Stimulated activated CD4-positive, alpha-beta T cell treated with anti-CD3 and anti-CD28 coated beads, Interleukin-1b, Interleukin-23, amount 100 ng/mL, for 24 hours (primary cell): ENCODE results near the gene SLC28A3.

Experiments
- DNase-seq, 4 experiments: peaks; one replicate each; pipeline ENCODE4 v3.0.0-alpha.2; 2020; ENCODE audit warnings: low read depth in 4 of 4, low spot score in 1 of 4

Gene SLC28A3

DNA sequence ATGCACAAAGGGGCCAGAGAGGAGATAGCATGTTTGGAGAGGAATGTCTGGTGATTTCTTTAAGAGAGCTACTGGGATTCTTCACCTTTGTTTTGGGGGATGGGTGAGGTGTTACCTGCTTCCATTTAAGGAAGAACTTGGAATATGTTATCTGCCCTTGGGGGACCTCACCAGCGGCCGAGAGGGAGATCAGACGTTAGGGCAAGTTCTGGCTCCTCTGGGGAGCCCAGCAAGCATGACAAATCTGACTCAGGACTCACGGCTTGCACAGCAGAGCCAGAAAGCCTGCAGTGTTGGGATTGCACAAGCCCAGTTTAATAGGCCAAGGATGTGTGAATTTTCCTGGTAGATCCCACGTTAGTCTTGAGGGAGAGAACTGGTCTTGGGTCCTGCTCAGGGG is 40.3 kb downstream of the SLC28A3 start:
- no peak for DNase-seq

DNA sequence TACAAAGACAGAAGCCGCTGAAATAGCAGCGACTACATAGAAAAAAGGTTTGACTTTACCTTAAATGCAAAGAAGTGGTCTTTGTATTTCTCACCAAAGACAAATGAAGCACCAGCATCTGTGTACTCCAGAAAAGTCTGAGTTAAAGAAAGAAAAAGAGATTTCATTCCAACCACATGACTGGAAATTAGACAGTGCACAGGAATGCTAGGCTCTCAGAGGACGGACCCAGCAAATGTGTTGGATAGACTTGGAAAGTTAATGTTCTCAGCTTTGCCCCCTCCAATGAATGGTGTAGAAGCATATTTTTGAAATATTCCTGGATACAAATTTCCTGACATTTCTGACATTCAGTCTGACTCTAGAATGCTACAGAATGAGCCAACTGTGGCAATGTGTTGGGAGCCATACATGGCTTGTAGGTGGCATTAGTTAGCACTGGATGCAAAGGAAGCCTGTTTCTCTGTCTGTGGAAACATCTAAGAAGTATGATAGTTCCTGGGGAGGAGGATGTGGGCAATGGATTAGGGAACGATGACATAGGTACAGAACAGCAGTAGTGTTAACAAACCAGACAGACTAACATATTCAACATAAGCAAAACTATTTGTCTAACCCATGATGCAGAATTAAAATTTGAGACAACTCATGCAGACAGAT is 43.3 kb downstream of the SLC28A3 start:
- DNase-seq: no peak

DNA sequence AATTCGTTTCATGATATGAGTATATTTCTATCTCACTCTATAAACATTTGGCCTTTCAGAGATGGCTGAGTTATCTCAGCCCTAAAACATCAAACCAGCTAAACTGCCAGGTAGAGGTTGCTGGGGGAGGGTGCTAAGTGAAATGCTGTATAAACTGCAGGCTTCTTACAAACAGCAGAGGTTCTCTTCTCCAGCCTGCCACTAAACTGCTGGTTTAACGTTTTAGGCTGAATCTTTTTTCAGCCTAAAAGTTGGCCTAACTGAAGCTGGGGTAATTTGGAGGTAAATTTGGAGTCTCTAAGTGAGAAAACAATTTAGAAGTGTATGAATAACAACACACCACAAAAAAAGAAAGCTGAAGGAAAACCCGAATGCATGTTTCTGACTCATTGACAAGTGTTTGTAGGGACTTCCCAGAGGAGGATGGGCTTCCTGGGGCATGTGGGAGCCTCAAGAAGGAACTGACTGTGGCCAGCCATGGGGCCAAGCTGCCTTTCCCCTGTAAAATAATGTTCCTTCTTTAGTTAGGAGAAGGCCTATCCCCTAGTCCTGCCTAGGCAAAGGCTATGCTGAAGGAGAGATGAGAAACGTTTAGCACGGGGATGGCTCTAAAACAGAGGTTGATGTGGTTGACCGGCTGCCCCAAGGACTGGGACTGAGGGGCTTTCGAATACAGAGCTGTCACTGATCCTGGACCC is 44.3 kb downstream of the SLC28A3 start:
- DNase-seq: peak; percentile 19 to 40 (median 26)

DNA sequence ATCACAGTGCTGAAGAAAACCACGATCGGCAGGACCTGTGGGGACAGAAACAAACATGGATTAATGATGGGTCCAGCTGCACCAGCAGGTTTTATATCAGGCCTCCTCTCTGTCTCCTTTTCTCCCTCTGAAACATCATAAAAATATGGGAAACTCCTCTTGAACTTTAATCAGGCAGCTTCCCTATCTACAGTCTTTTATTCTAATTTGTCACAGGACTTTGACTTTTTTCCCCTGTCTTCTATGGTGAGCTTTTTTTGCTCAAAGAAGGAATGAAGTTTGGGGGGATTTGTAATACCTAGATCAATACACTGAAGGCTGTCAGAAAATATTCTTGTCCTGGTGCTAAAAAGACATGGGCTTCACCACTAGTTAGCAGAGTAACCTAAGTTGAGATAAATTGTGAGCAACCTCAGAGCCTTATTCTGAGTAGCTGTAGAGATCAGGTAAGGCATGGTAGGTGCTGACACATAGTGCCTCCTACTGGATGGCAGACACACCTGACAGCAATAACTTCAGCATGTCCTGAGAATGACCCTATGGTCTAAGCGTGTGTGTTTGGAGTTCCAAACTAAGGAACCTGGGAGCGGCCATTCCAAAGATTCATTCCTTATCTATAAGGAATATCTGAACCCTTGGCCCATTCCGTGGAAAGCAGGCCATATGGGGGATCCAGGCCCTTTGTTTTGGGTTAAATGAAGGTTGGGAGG is 46.2 kb downstream of the SLC28A3 start:
- DNase-seq: no peak

DNA sequence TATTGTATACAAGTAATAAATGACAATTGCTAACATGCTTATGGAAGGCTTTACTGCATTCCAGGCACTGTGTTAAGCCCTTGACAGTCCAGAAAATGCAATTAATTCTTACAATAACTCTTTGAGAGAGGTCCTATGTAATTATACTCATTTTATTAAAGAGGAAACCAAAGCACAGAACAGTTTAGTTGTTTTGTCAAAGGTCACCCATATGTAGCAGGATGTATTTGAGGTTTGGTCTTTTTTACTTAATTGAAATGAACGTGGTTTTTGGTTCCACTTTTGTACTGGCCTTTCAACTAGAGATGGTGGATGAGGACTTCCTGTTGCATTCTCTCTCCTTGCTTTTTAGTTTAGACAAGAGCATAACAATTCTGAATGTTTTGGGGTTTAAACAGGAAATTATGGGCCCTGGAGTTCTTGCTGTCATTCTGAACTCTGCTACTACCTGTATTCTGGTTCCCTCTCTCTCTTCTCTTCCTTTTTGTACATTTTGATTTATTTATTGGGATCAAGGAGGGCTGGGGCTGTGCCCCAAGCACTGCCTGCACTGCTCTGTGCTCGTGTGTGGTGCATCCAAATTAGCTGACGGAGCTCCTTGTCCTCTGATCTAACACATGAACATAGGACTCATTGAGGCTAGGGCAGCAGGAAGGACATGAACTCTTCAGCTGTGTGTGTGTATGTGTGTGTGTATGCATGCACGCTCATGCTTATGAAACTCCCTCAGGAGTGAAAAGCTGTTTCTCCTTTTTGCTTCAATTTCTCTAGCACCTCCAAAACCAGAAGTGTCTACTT is 47.4 kb downstream of the SLC28A3 start:
- DNase-seq: no peak

DNA sequence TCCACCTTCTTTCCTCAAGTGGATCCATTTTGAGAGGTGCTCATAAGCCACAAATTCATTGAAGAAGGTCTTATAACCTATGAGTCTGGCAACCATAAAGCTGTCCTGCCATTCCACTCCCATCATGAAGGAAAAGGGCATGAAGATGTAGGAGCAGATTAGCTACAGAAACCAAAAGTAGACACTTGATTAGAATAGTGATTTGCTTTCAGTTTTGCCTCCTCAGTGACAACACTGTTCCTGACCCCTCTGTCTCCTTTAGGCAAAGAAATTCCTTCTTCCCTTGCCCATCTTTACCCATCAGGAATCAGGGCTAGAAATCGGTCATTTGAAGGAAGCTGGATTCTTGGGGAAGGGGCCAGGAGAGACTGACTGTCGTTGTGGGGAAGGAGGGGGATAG is 55.2 kb downstream of the SLC28A3 start:
- no peak for DNase-seq

DNA sequence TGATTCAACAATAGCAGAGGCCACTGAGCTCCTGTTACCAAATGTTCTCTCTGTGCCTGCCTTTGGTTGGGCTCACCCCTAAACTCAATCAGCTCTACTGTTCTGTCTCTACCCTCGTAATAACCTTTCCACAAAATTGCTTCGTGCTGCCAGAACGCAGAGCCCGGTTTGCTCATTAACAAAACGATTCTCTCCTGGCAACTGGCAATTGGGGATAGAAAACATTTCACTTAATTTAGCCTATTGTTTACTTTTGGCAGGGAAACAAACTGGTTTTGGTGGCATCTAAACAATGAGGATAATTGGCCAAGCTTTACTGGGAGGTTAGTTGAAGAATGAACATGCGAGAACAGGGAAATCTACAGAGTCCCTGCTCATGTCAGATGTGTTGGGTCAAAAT is 56.6 kb downstream of the SLC28A3 start:
- DNase-seq: no peak

DNA sequence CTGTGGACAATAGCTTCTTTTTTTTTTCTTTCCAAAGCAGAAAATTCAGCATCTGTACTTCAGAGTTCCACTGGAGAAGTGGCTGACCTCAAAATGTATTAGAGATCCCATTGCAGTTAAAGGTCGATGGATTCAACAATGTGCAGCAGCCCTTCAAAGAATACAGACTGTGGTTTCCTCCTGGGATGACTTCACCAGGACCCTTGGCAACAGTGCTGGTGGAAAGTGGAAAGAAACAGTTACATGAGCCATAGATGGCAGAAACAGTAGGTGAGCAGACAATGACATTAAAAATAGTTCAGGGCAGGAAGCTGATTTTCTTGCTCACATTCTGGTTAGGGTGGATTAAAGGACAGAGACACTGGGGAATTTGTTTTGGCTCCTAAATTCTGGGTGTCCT is 62.4 kb downstream of the SLC28A3 start:
- no peak for DNase-seq

DNA sequence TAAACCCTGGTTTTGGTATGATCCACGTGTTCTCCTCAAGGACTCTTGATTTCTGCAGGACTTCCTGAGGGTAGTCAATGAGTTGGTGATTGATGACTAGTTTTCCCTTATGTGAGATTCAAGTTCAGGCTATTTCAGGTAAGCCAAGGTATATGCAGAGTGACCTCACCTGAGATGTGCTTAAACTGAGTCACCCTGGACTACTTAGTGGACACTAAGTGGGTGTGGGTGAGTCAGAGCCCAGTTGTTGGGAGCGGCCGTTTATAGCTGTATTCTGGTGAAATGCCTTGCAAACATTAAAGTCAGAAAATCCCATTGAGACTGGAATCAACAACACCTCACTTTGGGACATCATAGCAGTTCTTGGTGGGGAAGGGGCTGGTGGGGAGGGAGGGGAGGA is 62.9 kb downstream of the SLC28A3 start:
- DNase-seq: no peak

DNA sequence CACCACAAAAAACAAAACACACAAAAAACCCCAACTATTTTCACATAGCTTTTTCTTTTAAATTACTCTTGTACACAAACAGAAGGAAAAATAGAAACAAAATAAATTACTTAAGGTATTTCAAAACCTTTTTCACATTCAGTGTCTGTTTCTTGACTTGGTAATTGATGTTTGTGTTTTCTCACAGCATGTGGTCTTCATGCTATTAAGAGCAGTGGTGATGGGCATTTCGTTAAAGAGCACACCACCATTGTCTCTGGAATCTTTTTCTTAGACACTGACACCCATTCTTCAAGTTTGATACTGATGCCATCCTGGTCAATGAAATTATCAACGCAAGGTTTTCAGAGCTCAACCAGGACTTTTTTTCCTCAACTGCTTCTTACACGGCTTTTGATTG is 63.8 kb downstream of the SLC28A3 start:
- no peak for DNase-seq

DNA sequence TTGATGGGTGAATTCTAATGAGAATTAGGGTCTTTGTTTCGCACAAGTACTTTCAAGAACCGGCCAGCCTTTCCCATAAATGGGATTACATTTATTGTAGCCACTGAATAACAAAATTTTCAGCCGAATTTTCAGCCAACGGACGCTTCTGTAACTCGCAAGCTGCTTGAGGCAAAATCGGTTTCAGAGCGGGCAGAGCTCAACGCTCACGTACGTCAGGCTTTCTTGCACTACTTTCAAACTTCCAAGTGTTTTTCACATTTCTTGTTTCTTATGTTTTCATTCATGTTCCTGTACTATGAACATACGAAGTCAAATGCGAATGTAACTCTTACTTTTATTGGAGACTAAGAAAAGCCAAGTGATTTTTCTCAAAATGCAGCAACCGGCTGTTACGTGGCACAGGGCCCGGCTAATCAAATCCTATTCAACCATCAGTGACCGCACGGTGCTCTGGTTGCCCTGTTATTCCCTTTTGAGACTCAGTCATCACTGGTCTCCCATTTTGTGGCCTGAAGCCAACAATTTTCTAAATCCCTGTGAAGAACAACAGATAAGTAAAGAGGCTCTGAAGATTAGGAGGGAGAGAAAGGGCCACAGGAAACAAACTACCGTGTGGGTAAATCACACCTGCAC is 68.5 kb downstream of the SLC28A3 start:
- no peak for DNase-seq

DNA sequence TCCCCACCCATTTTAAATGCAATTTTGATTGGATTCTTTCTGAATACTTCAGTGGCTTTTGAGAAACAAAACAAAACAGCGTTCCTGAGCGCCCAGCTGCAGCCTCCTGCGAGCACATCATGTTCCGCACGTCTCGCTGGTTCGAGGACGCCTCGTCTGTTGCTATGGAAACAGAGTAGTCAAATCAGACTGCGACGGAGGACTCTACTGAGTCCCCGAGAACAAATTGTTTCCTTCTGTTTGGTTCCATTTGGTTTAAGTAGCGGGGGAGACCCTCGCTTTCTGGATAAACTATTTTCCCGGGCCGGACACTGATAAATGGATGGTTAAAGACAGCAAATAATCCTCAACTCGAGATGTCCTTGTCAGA is 69.0 kb downstream of the SLC28A3 start:
- peak in 2 of 4 experiments; percentile 15 to 38 for DNase-seq

DNA sequence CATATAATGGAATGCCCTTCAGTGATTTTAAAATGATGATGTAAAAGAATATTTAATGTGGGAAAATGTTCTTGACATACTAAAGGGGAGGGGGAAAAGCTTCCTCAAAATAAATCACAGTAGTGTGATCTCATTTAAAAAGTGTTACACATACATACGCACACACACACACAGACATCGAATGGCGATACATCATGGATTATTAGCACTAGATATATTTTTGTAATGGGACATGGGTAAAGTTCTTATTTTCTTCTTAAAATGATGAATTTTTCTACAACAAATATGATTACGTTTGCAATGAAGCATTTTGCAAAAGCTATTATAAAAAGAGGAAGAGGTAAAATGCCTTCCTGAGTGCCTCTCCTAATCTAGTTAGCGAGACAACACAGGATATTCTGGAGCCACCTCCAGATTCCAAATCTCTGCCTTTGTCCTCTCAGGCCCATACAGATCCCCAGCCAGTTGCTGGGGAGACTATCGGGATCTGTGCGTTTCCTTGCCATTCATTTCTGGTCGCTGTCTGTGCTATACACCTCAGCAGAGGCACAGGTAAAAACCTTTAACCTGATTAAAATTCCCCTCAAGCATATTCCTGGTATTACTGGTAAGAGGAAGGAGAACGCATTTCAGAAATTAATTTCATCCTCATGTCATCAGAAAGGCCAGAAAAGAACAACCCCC is 69.6 kb downstream of the SLC28A3 start:
- DNase-seq: no peak

DNA sequence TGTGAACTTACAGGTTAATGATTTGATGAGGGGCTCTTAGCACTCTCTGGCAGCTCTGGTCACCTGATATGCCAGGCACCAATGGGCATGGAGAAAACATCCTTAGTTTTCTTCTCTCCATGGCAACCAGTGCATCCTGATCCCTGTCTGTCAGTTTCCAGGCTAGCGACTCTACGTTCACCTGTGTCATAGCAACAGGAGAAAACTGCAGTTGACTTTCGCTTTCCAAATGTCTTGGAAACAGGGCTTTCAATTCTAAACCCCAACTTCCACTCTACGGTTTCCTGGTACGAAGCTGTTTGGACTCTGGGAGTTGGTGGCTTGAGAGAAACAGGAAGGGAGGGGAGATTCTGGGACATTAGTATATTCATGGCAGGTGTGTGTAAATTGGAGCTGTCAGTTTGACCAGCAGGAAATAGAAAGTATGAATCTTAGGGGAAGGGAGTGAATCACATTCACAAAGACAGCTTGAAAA is 74.4 kb downstream of the SLC28A3 start:
- DNase-seq: no peak

DNA sequence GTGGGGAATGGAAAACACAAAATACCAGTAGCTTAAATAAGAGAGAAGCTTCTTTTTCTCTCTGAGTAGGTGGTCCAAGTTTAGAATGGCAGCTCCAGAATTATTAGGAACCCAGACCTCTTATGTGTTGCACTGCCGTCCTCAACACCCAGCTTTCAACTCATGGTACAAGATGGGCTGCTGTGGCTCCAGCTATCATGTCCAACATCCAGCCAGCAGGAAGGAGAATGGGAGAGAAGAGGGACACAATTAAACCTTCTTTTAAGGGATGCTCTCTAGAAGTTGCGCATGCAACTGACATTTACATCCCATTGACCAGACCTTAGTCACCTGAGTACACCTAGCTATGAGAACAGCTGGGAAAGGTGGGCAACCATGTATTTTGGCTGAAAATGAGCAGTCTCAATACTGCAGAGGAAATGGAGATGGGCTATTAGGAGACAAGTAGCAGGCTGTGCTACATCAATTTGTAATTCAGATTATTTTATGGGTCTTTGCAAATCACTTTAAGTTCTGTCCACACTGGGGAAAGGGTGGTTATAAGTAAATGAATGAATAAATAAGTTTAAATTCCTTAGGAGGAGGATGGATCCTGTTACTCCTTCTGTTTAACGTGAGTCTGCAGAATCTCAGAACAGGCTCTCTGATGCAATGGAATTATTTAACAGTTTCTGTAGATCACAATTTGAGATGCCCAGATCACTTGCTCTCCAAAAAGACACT is 76.1 kb downstream of the SLC28A3 start:
- no peak for DNase-seq

DNA sequence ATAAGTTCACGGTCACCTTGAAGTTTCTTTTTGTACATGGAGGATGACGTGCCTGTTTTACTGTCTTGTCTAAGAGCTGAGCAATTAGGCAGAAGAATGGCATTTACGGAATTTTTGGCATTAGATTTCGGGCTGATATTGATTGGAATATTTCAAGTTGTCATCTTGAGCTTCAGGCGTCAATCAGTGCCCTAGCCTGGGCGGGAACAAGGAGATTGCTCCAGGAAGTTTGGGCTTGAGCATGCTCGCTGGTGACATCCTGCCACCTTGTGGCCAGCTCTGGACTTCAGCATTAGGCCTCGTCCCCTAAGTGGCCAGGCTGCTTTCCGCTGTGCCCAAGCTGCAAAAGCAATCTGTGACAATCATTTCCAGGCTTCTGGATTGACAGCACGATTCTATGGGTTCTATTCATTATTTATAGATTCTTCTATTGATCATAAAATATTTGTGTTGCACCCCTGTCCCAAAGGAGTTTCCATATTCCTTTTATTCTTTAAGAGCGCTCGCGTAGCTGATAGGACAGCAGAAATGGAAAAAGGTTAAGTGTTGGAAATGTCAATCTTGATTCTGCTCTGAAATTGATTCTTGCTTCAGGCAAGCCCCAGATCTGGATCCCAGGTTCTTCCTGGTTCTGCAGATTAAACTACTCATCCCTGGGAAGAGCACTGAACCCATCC is 79.3 kb downstream of the SLC28A3 start:
- peak; percentile 2 to 40 (median 18) for DNase-seq

DNA sequence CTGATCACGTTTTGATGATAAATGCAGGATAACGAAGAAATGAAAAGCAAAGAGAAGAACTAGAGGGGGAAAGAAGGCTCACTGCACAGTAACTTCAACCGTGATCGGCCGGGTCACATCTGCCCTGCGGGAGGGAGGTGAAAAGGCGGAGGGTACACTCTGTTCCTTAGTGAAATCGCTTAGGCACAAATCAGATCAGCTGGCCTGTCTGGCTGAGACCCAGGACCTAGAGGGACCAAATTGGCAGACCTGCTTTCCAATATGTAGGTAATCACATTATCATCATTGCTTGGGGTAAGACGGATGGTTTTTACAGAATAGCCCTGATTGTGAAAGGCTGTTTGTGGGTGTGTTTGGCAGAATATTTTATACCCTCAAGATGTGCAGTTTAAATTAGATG is 82.2 kb downstream of the SLC28A3 start:
- no peak for DNase-seq

DNA sequence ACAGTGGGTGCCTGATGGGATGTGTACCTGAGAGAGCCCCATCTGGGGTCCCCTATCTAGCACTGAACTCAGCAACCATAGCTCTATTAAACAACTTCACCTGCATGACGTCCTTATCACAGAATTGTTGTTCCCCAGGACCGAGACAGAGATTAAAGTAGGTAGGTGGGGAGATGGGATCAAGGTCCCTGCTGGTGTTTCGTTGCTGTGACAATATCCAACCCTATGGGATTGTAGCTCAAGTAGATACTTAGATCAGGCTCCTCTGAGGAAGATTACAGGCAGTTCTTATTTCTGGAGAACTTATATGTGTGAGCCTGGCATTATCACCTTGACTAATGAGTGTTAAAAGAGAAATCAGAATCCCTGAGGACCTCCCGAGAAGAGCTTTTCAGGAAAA is 84.9 kb downstream of the SLC28A3 start:
- DNase-seq: no peak

DNA sequence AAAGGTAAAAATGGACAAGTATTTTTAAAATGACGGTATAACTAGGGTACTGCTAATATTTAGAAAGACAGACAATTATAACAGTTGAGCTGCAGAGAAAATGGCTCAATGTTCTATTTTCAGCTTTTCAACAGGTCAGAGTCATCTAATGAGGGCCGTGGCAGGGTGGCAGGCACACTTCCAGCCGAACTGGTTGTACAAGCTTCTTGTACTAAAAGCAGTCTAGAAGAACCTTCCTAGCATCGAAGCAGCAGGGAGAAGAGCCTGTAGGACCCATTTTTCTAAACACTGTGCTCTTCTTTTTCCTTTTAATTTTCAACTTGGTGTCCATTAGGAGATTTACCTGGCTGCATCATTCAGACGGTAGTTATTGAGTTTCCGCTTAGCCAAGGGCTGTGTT is 85.6 kb downstream of the SLC28A3 start:
- no peak for DNase-seq
